Lower leg skin (tissue), 3 donors: Measurements from ENCODE around the gene TNNT2.

ENCODE experiments used
- CTCF ChIP-seq, 3 donors: fragments of 450-650 bp; IDR thresholded peaks; one replicate each; pipeline ENCODE4 v1.5.1; 2016; ENCODE audit warnings: antibody characterized with exemption in 3 of 3, mild to moderate bottlenecking in 3 of 3, moderate library complexity in 2 of 3
- POLR2A ChIP-seq, 2 donors: fragments of 450-650 bp; IDR thresholded peaks; one replicate each; pipeline ENCODE4 v1.6.1; 2016 to 2017; ENCODE audit warnings: antibody characterized with exemption in 2 of 2, mild to moderate bottlenecking in 1 of 2, moderate library complexity in 1 of 2

GRCh38 chr1:201355471-201355870, 22.0 kb downstream of the TNNT2 start:
- no peak for TF ChIP-seq POLR2A (IDR thresholded peaks at IDR 0.05)
- no peak for TF ChIP-seq CTCF (IDR thresholded peaks at IDR 0.05)
